GM21717 (cell line): Measurements from ENCODE around the gene DGKG.
A peak's percentile ranks its signal among the peaks of the same experiment; 100 is the strongest.

Experiments used
- ATAC-seq: cut with Tn5 transposase; IDR thresholded peaks from one replicate; pipeline ENCODE4 v1.9.1; 2021; ENCODE audit warnings: mild to moderate bottlenecking, moderate library complexity; ENCODE audit not compliant: unreplicated experiment

Gene DGKG

GRCh38 chr3:186361762-186362536 is at the start of gene DGKG:
Gene DGKG (minus strand): TSS chr3:186362234. CDS start chr3:186320459, 41,775 bp downstream.
- ATAC-seq: peak; percentile 74

GRCh38 chr3:186411089-186411488 is 49.1 kb upstream of the DGKG start:
- ATAC-seq: no peak

GRCh38 chr3:186406669-186407635 is 44.9 kb upstream of the DGKG start:
- ATAC-seq: no peak

- ATAC-seq: no peak
These were observed 39.5 kb upstream of the DGKG start for GRCh38 chr3:186401556-186401955.

GRCh38 chr3:186400662-186401061 is 38.6 kb upstream of the DGKG start:
- no peak for ATAC-seq

GRCh38 chr3:186400026-186400425 is 38.0 kb upstream of the DGKG start:
- no peak for ATAC-seq

- no peak for ATAC-seq
These were observed 32.7 kb upstream of the DGKG start for GRCh38 chr3:186394566-186395217.

GRCh38 chr3:186386883-186387560 is 25.0 kb upstream of the DGKG start:
- peak; percentile 69 for ATAC-seq

GRCh38 chr3:186385856-186386602 is 24.0 kb upstream of the DGKG start:
- ATAC-seq: no peak

- no peak for ATAC-seq
These were observed 21.3 kb upstream of the DGKG start for GRCh38 chr3:186383026-186383993.

GRCh38 chr3:186382217-186382885 is 20.3 kb upstream of the DGKG start:
- no peak for ATAC-seq

GRCh38 chr3:186381424-186382216 is 19.6 kb upstream of the DGKG start:
- ATAC-seq: no peak

GRCh38 chr3:186380622-186381380 is 18.8 kb upstream of the DGKG start:
- no peak for ATAC-seq

- ATAC-seq: no peak
These were observed 13.4 kb upstream of the DGKG start for GRCh38 chr3:186375443-186375842.

- no peak for ATAC-seq
These were observed 12.3 kb upstream of the DGKG start for GRCh38 chr3:186374376-186374775.

GRCh38 chr3:186369217-186369616 is 7.2 kb upstream of the DGKG start:
- no peak for ATAC-seq

- no peak for ATAC-seq
These were observed 6.7 kb upstream of the DGKG start for GRCh38 chr3:186368717-186369116.
